PC-9 (cell line): ENCODE data around the gene MRPL1. TPM values are rescaled to one million over a fixed set of nuclear protein-coding genes. Genes with fewer than 3 reads are reported as not detected.

Experiments
- BruUV-seq: library from RNA; stranded (reverse); fragments of 400-500 nt; replicated peaks from 2 replicates; lab custom pipeline; 2021; lab: Mats Ljungman, UMichigan
- CTCF ChIA-PET: fragments of 300-600 bp; sonication (Branson Sonifier 250); formaldehyde crosslinking; loops from one replicate; lab custom pipeline; 2022; ENCODE audit warnings: antibody characterized with exemption; lab: Charles Lee
- POLR2A ChIA-PET: fragments of 300-600 bp; sonication (Branson Sonifier 250); formaldehyde crosslinking; loops from one replicate; lab custom pipeline; 2022; ENCODE audit warnings: antibody characterized with exemption; ENCODE audit not compliant: unreplicated experiment; lab: Charles Lee
- DNase-seq, 2 experiments: peaks; one replicate each; pipeline versions ENCODE4 v3.0.0 to v3.0.0-alpha.2; 2015 to 2022; ENCODE audit warnings: mixed read lengths in 1 of 2
- H2AFZ ChIP-seq: fragments of 200-600 bp; sonication (generic); 2 replicates; pipeline ENCODE4 v1.8.1; 2017; ENCODE audit warnings: antibody characterized with exemption
- H3F3A ChIP-seq: fragments of 200-600 bp; sonication (generic); 2 replicates; pipeline ENCODE4 v1.8.1; 2017; ENCODE audit warnings: antibody characterized with exemption, mild to moderate bottlenecking, low read depth; ENCODE audit not compliant: insufficient read depth
- H3K27ac ChIP-seq: fragments of 200-600 bp; sonication (generic); 2 replicates; pipeline ENCODE4 v1.6.1; 2016; ENCODE audit warnings: mixed run types
- H3K27me3 ChIP-seq: fragments of 200-600 bp; sonication (generic); 2 replicates; pipeline ENCODE4 v1.6.1; 2016; ENCODE audit warnings: low read depth, mixed run types; ENCODE audit not compliant: insufficient read depth
- H3K36me3 ChIP-seq: fragments of 200-600 bp; sonication (generic); 2 replicates; pipeline ENCODE4 v1.6.1; 2016; ENCODE audit warnings: low read depth, mixed run types
- H3K4me1 ChIP-seq: fragments of 200-600 bp; sonication (generic); replicated peaks from 2 replicates; pipeline ENCODE4 v1.6.1; 2016; ENCODE audit warnings: mixed run types; ENCODE audit not compliant: insufficient read depth
- H3K4me2 ChIP-seq: fragments of 200-600 bp; sonication (generic); 2 replicates; pipeline ENCODE4 v1.6.1; 2017; ENCODE audit warnings: mixed run types
- H3K4me3 ChIP-seq: fragments of 200-600 bp; sonication (generic); 2 replicates; pipeline ENCODE4 v1.6.1; 2016; ENCODE audit warnings: mixed run types
- H3K79me2 ChIP-seq: fragments of 200-600 bp; sonication (generic); 2 replicates; pipeline ENCODE4 v1.6.1; 2017; ENCODE audit warnings: low read depth, mixed run types
- H3K9me2 ChIP-seq: fragments of 200-600 bp; sonication (generic); 2 replicates; pipeline ENCODE4 v1.8.1; 2017; ENCODE audit warnings: mild to moderate bottlenecking; ENCODE audit not compliant: insufficient read depth
- H3K9me3 ChIP-seq: fragments of 200-600 bp; sonication (generic); 2 replicates; pipeline ENCODE4 v1.8.1; 2016; ENCODE audit warnings: low read depth; ENCODE audit not compliant: insufficient read depth
- H4K20me1 ChIP-seq: fragments of 200-600 bp; sonication (generic); 2 replicates; pipeline ENCODE4 v1.8.1; 2017; ENCODE audit not compliant: insufficient read depth
- EZH2 ChIP-seq: fragments of 200-600 bp; sonication (generic); IDR thresholded peaks from 2 replicates; pipeline ENCODE4 v1.8.0; 2017; ENCODE audit warnings: antibody characterized with exemption, low read depth
- intact Hi-C: fragments of 100-400 bp; cut with micrococcal nuclease; formaldehyde crosslinking; loops from one replicate; pipeline ENCODE4 v1.10.0; 2022; ENCODE audit not compliant: unreplicated experiment
- total RNA-seq: library from RNA; stranded (reverse); gene quantifications from 2 replicates; pipeline ENCODE4 v1.2.3, GENCODE V29; 2021
- TF ChIP-seq, protein P1 (sequence below): fragments of 200-600 bp; sonication (generic); conservative IDR thresholded peaks from 2 replicates; pipeline ENCODE4 v1.6.1; 2017; ENCODE audit warnings: mixed run types, antibody characterized with exemption, mild to moderate bottlenecking, moderate library complexity

The MRPL1 gene
- total RNA-seq, 1 experiment from 2014 or later: 20.3 TPM

DNA sequence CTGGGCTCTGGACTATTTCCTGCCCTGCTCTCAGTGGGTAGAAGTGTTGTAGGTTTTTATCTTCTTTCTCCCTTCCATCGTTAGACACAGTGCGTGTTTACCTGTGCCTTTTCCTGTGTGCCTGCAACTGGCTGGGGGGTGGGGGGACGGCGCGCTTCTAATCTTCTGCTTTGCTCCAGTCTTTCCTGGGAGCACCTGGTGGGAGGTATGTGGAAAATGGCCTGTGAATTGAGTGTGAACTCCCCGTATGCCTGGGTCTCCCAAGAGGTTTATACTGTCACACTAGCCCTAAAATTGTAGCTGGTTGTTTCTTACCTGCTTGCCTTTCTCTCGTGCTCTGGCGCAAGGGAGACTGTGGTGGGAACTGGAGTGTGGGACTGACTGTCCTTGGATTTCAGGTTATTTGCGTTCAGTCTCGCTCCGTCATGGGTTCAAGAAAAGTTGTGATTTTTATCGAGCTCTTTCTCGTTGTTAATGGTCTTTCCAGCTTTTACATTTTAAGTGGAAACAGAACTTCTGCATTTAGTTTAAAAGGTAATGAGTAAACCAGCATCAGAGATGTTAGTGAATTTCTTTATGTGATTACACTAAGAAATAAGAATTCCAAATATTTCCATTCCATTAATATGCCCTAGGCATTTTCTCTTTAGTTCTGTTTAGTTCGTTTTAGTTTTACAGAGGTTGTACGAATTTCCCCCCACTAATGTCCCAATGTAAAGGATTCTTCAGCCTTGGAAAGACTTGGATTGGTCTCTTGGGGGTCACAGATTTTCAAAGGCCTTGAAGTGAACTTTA lies 15.3 kb downstream of the MRPL1 start:
- H3K27me3 ChIP-seq: no peaks in the 10 kb centered on the region
- no peaks in the 10 kb centered on the region for H3K79me2 ChIP-seq
- no peaks in the 10 kb centered on the region for H3K9me3 ChIP-seq
- H4K20me1 ChIP-seq: no peaks in the 10 kb centered on the region
- H3K4me2 ChIP-seq: no peak overlapping the region
- no peak overlapping the region for H2AFZ ChIP-seq
- H3K4me3 ChIP-seq: no peak overlapping the region
- no peak for DNase-seq
- no peak overlapping the region for H3K27ac ChIP-seq
- no peaks in the 10 kb centered on the region; the same call in 1 of the 2 replicates for H3K36me3 ChIP-seq
- ChIA-PET CTCF (no interaction called here), POLR2A (no interaction called here)
- H3F3A ChIP-seq: no peaks in the 10 kb centered on the region
- no peaks in the 10 kb centered on the region for H3K9me2 ChIP-seq
- no peaks in the 10 kb centered on the region for H3K4me1 ChIP-seq
- TF ChIP-seq, protein P1, sequence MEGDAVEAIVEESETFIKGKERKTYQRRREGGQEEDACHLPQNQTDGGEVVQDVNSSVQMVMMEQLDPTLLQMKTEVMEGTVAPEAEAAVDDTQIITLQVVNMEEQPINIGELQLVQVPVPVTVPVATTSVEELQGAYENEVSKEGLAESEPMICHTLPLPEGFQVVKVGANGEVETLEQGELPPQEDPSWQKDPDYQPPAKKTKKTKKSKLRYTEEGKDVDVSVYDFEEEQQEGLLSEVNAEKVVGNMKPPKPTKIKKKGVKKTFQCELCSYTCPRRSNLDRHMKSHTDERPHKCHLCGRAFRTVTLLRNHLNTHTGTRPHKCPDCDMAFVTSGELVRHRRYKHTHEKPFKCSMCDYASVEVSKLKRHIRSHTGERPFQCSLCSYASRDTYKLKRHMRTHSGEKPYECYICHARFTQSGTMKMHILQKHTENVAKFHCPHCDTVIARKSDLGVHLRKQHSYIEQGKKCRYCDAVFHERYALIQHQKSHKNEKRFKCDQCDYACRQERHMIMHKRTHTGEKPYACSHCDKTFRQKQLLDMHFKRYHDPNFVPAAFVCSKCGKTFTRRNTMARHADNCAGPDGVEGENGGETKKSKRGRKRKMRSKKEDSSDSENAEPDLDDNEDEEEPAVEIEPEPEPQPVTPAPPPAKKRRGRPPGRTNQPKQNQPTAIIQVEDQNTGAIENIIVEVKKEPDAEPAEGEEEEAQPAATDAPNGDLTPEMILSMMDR: no peak
- no peak for TF ChIP-seq EZH2
- intact Hi-C loops: no loop called here
- no TSS peak for BruUV-seq

DNA sequence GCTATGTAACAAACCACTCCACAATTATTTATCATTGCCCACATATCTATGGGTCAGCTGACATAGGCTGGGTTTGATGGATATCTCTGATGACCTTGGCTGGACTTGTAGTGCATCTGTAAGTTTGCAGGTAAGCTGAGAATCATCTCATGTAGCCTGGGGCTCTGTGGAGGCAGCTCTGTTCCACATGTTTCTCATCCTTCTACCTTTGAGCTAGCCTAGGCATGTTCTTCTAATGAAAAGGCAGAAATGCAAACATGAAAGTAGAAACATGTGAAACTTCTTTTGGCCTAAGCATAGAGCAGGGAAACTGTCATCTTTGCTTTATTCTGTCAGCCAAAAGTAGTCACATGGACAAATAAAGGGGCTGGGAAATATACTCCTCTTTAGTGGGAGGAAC lies 18.2 kb downstream of the MRPL1 start:
- Histone ChIP-seq H3F3A (no peaks in the 10 kb centered on the region), H3K27ac (no peak overlapping the region), H3K79me2 (no peaks in the 10 kb centered on the region), H2AFZ (no peak overlapping the region), H3K36me3 (0 out of 2 replicates have a peak, but pooled peaks cover 2% of the 10 kb centered on the region), H3K9me2 (no peaks in the 10 kb centered on the region), H3K9me3 (no peaks in the 10 kb centered on the region), H3K27me3 (no peaks in the 10 kb centered on the region), H3K4me3 (no peak overlapping the region), H3K4me1 (no peaks in the 10 kb centered on the region), H4K20me1 (no peaks in the 10 kb centered on the region), H3K4me2 (no peak overlapping the region)
- ChIA-PET POLR2A (no interaction called here), CTCF (interaction anchor here (0.6 kb wide), 1 partner anchor 17 kb away, joined by 6 read pairs; no protein-coding TSS in a partner anchor)
- no peak for TF ChIP-seq EZH2
- TF ChIP-seq, protein P1: no peak
- no TSS peak for BruUV-seq
- intact Hi-C loops: no loop called here
- no peak for DNase-seq

DNA sequence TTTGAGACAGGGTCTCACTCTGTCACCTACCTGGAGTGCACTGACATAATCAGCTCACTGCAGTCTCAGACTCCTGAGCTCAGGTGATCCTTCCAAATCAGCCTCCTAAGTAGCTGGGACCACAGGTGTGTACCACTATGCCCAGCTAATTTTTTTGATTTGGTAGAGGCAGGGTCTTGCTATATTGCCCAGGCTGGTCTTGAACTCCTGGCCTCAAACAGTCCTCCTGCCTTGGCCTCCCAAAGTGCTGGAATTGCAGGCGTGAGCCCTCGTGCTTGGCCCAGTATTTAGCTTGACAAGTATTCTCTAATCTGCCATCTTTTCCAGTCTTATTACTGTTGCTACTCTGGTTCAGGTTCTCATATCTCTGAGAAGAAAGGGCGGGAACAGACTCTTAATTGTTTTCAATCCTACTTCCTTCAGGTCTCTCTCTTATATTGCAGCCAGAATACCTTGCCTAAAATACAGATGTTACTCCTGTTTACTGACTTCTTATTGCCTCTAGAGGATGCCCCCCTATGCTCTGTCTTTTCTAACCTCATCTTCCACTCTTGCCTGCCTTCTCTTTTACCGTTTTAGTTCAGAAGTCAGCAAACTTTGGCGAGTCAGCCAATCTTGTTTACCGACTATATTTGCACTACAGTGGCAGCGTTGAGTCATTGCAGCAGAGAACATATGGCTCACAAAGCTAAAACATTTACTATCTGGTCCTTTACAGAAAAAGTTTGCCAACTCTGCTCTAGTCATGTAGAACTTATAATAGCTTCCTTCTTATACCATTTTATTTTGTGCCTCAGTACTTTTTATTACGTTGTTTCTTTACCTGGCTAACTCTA lies 19.0 kb downstream of the MRPL1 start:
- TF ChIP-seq EZH2: no peak
- TF ChIP-seq, protein P1: no peak
- Histone ChIP-seq H4K20me1 (no peaks in the 10 kb centered on the region), H3K36me3 (0 out of 2 replicates have a peak, but pooled peaks cover 2% of the 10 kb centered on the region), H2AFZ (no peak overlapping the region), H3K4me1 (no peaks in the 10 kb centered on the region), H3K9me3 (no peaks in the 10 kb centered on the region), H3K27ac (no peak overlapping the region), H3K4me2 (no peak overlapping the region), H3K27me3 (no peaks in the 10 kb centered on the region), H3K9me2 (no peaks in the 10 kb centered on the region), H3K4me3 (no peak overlapping the region), H3F3A (no peaks in the 10 kb centered on the region), H3K79me2 (no peaks in the 10 kb centered on the region)
- intact Hi-C loops: no loop called here
- BruUV-seq: no TSS peak
- no peak for DNase-seq
- ChIA-PET CTCF (no interaction called here), POLR2A (no interaction called here)
